AG09319 (cell line): Measurements from ENCODE around the gene SOHLH1.

Experiments
- DNase-seq: peaks from one replicate; pipeline ENCODE4 v3.0.0-alpha.2; 2010; ENCODE audit warnings: low read depth; ENCODE audit errors: extremely low read depth
- CTCF ChIP-seq: IDR thresholded peaks from 2 replicates; pipeline ENCODE4 v1.5.1; 2011; ENCODE audit warnings: low read depth, mild to moderate bottlenecking, inconsistent platforms, low read length, moderate library complexity

The SOHLH1 gene, protein sequence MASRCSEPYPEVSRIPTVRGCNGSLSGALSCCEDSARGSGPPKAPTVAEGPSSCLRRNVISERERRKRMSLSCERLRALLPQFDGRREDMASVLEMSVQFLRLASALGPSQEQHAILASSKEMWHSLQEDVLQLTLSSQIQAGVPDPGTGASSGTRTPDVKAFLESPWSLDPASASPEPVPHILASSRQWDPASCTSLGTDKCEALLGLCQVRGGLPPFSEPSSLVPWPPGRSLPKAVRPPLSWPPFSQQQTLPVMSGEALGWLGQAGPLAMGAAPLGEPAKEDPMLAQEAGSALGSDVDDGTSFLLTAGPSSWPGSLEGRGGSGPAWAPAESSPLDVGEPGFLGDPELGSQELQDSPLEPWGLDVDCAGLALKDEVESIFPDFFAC

GRCh38 chr9:135699440-135699839, at the start of gene SOHLH1:
SOHLH1 (minus strand) TSS chr9:135699481; CDS start chr9:135699467, 14 bp downstream.
- TF ChIP-seq CTCF: no peak
- no peak for DNase-seq

DNA sequence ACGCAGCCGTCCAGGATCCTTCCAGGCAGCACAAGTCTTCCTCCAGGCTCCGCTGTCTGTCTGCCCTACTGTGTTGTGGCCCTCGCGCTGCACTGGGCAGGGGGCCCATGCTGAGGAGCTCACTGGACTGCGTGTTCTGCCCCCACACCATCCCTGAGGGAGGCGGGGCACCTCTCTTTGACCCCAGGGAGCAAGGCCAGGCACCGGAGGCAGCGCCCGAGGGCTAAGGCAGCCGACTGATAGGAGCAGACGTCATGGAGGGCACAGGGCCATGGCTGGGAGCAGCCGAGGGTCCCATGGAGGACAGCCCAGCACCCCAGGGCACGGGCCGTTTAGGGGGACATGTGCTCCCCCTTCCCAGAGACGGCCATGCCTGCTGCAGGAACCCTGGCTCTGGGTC, 49.4 kb upstream of the SOHLH1 start:
- no peak for TF ChIP-seq CTCF

GRCh38 chr9:135747311-135747710, 48.0 kb upstream of the SOHLH1 start:
- DNase-seq: no peak
- TF ChIP-seq CTCF: no peak

More for the DNA sequence above, 49.4 kb upstream of the SOHLH1 start:
- DNase-seq: no peak

GRCh38 chr9:135746565-135746964, 47.3 kb upstream of the SOHLH1 start:
- DNase-seq: no peak
- TF ChIP-seq CTCF: no peak

DNA sequence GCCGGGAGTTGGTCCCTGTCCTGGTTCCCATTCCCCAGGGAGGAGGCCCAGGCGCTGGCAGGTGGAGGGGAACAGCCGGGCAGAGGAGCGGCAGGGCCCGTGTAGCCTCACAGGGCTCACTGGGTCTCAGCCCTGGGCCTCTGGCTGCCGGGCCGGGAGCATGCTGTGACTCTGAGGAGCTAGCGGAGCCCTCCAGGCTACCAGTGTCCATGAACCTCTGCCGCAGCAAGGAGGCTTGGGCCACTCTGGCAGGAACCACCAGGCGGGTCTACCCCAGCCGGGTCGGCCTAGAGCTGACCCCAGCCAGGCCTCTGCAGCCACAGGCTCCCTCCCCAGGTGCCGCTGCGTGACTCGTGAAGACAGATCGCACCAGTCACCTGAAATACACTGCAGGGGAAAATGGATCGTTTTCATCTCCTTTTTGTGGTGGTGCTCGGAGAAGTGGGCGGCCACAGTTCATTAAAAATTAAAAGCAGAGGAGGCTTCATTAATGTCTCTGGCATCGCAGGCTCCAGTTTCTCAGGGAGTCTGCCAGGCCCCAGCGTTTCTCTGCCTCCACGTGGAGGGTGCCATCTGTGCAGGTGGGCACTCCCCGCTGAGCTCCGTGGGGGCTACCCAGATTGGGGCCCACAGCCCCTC, 46.5 kb upstream of the SOHLH1 start:
- no peak for DNase-seq
- no peak for TF ChIP-seq CTCF

- no peak for TF ChIP-seq CTCF
- no peak for DNase-seq
These were observed 45.9 kb upstream of the SOHLH1 start for GRCh38 chr9:135745189-135745588.

- no peak for TF ChIP-seq CTCF
- DNase-seq: no peak
These were observed 45.2 kb upstream of the SOHLH1 start for GRCh38 chr9:135744333-135745070.
